GM21786 (cell line): ENCODE results near the gene CTSZ.
"Not testable (repeated sequence)": the region's sequence is repeated elsewhere in the genome, so short reads cannot be mapped to it uniquely, and the experiment has no call there.

Experiments
- ATAC-seq: cut with Tn5 transposase; IDR thresholded peaks from one replicate; pipeline ENCODE4 v1.9.1; 2021; ENCODE audit not compliant: unreplicated experiment

Gene CTSZ

DNA sequence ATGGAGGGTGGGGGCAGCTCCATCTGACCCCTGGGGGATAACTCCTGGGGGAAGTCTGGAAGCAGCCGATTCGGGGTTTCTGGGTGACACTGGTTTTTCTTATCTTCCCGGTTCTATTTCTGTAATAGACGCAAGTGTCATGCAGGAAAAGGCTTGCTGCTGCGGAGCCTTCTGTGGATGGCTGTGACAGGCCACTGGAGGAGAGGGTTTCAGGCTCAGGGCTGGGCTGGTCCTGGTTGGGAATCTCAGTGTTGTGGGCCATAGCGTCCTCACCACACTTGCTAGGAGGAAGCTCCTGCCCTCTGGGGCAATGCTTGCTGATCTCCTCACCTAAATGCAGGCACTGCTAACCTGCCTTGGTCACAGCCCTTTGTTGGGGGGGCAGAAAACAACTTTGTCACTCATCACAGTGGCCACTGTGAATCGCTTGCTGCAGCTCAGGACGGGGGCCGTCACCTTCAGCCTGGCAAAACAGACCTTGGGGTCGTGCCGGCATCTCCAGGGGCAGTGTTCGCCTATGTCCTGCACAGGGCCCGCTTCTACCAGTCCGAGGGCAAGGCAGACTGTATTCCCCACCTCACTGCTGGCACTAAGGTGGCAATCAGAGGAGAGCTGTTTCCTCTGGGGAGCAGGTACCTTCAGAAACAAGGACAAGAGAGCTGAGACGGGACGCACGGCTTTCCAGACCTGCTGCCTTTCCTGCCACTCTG is 7.8 kb upstream of the CTSZ start:
- ATAC-seq, result no peak

GRCh38 chr20:59013959-59014608 is 7.0 kb upstream of the CTSZ start:
- ATAC-seq, result no peak

DNA sequence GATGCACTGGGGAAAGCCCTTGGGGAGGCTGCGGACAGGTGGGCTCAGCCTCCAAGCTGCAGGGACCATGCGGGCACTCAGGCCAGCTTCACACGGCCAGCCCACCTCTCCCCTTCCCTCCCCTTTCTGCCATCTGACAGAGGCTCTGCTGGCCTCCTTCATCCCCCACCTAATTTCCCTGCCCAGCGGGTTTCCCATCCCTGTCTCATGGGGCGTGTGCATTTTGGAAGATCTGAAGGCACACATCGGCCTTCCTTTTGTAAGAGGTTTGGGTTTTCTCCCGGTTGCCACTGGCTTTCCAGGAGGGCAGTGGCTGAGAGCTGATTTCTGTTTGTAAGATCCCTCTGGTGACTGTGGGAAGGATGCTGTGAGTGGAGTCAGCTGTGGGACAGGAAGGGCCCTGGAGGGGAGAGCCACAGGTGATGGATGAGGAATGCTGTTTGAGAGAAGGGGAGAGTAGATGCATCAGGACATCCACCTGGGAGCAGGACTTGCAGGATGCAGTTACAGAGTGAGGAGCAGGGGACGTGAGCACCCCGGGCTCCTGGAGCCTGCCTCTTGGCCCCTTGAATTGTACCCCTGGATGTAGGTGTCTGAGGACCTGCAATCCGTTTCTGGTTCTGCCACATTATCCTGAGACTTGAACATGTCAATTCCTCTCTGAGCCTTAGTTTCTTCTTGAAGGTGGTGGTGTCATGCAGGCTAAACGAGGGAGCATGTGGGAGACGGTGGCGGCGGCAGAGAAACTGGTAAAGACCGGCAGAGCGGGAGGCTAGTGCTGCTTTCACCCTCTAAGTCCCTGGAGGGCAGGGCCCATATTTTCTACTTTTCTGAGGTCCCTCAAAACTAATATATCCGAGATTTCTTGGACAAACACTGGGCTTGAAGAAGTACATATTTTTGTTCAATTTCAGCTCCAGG is 6.2 kb upstream of the CTSZ start:
- no peak for ATAC-seq

- ATAC-seq, result not testable (repeated sequence)
These were observed 4.8 kb upstream of the CTSZ start for GRCh38 chr20:59011874-59012157.

- ATAC-seq, result no peak
These were observed 4.2 kb upstream of the CTSZ start for GRCh38 chr20:59010995-59011873.

- ATAC-seq, result no peak
These were observed 3.4 kb upstream of the CTSZ start for GRCh38 chr20:59010321-59010994.

GRCh38 chr20:59008715-59009336 is 1.8 kb upstream of the CTSZ start:
- ATAC-seq, result no peak

DNA sequence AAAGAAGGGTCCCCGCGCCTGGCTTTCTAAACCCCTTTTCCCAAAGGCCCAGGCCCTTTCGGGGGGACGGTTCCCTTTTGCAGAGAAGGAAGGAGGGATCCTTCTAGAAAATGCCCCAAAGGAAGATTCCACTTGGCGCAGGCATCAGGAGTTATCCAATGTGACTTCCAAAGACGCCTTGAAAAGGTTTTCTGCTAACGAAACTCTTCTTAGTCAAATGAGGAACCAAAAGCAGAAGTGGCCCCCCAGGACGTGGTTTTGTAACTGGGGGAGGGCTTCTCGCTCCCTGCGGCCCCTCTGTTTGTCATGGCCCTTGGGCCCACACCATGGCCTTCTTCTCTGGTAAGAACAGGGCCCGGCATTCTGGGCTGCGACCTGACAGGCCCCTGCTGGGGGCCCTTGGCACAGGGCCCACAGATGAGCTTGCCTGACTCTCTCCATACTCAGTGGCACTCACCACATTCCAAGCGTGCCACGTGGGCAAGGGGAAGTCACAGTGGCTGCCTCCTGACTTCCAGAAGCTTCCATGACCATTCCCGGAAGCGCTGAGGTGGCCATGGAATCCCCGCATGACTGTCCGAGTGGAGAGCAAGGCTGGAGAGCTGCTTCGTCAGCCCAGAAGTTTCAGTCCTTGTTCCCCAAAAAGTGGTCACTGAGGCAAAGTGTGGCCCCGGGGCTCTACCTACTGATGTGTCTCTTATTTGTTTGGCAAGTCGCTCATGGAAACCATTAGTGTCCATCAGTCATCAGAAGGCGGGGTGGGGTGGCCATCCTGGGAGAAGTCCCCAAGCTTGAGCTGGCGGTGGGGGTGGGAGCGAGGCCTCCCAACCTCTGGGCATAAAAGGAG is 834 bp upstream of the CTSZ start:
- ATAC-seq, result peak; percentile 31

- ATAC-seq, result no peak
These were observed 739 bp downstream of the CTSZ start for GRCh38 chr20:59006167-59006863.

DNA sequence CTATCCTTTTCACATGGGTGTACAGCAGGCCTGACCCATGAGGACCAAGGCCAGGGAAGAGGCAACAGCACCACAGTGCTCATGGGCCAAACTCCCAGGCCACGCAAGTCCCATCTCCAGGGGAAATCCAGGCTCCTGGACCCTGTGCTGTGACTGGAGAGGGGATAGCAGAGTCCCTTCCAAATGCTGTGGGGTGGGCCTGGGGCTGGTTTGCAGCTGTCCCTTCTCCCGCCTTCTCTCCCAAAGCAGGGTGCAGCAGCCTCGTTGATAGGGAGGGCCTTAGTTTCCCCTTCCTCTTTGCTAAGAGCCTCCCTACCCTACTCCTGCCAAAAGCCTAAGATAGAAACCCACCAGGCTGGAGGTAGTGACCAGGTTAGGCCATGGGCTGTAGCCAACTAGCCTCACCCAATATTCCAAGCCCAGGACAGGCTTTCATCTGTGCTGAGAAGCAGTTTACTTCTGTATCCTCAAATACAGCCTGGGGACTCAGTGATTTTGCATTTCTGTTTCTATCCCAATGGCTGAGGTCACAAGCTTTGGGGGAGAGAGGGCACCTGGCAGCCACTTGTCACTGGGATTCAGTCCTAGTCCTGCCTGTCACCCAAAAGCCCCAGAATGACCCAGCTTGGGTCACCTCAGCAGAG is 1.4 kb downstream of the CTSZ start:
- no peak for ATAC-seq

GRCh38 chr20:59004763-59005522 is 2.1 kb downstream of the CTSZ start:
- ATAC-seq, result peak; percentile 60

DNA sequence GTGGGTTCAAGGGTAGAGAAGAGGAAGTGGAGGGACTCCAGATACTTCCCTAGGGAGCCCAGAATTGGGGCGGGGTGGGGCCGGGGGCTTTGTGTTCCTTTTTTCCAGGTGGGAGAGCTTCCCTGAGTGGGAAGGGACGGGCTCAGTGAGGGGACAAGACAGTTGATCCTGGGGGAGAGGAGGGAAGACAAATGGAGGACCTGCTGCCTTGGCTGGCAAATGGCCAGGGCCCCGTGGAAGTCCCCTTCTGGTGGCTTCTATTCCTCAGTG is 2.6 kb downstream of the CTSZ start:
- ATAC-seq, result no peak

- ATAC-seq, result no peak
These were observed 3.1 kb downstream of the CTSZ start for GRCh38 chr20:59003836-59004492.

- ATAC-seq, result no peak
These were observed 4.1 kb downstream of the CTSZ start for GRCh38 chr20:59002874-59003399.

- ATAC-seq, result no peak
These were observed 4.7 kb downstream of the CTSZ start for GRCh38 chr20:59002388-59002787.

DNA sequence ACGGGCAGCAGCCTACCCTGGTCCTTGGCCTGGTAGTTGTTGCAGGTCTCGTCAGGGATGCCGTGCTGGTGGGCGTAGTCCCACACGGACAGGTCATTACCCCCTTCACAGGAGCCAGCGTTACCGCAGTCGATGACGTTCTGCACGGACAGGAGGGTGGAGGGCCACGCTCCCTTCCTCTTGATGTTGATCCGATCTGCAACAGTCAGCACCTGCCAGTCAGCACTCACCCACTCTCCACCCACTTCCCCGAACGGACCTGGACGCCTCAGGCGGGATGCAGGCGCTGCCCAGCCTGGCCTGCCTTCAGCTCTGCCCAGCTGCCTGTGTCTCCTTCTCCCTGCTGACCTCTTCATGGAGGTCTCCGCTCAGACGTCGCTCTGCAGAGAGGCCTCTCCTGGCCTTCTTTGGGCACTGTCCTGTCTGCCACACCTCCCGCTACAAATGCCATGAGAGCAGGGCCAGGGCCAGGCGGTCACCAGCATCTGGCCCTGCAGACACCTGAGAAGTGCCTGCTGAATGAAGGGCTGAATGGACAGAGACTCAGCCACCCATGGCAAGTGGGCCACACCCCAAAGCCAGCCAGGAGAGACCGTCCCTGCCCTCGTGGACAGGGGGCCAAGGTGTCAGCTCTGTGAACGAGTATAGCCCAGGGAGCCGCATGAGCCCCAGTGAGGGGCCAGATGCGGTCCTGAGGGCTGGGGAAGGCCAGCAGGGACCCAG is 5.4 kb downstream of the CTSZ start:
- no peak for ATAC-seq
